Retinal pigment epithelial cell (primary cell): ENCODE results near the gene CD9.
A peak's percentile ranks its signal among the peaks of the same experiment; 100 is the strongest.

Experiments used
- DNase-seq: peaks from one replicate; pipeline ENCODE4 v3.0.0-alpha.2; 2010; ENCODE audit warnings: low read depth
- H3K4me3 ChIP-seq: 2 replicates; pipeline ENCODE4 v1.5.1; 2011; ENCODE audit warnings: mild to moderate bottlenecking, low read length, control low read depth, moderate library complexity
- CTCF ChIP-seq: conservative IDR thresholded peaks from 2 replicates; pipeline ENCODE4 v1.5.1; 2011; ENCODE audit warnings: low read depth, low read length, control low read depth, inconsistent platforms

The CD9 gene

GRCh38 chr12:6192604-6193380, 7.4 kb upstream of the CD9 start:
- DNase-seq = no peak

DNA sequence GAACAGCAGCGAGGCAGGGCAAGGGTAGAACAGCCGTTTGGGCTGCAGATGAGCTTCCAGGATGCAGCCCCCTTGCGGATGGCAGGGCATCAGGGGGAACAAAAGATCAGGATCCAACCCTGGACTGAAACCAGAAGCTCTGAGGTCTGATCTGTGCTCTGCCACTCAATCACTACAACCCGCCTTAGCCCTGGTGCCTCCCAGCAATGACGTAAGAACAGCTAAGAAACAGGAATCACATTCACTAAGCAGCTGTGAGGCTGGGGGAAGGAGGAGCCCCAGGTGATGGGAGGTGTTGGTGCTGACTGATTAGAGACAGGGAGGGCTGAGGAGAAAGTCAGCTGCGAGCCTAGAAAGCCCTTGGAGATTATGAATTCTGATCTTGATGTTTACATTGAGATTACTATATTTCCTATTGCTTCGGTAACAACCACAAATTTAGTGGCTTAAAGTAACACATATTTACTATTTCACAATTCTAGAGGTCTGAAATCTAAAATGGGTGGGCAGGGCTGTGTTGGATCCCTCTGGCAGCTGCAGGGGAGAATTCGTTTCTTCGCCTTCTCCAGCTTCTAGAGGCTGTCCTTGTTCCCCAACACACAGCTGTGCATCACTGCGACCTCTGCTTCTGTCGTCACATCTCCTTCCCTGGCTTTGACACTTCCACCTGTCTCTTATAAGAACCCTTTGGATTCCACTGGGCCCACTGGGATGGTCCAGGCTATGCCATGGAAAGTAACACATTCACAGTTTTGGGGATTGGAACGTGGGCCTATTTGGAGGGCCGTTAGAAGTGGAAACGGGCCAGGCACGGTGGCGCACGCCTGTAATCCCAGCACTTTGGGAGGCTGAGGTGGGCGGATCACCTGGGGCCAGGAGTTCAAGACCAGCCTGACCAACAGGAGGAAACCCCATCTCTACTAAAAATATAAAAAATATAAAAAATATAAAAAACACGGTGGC, 6.1 kb upstream of the CD9 start:
- DNase-seq = peak; percentile 68
- no peak overlapping the region for H3K4me3 ChIP-seq
- TF ChIP-seq CTCF = peak; percentile 12

More at GRCh38 chr12:6192604-6193380, 7.4 kb upstream of the CD9 start:
- no peak for TF ChIP-seq CTCF
- no peak overlapping the region for H3K4me3 ChIP-seq

DNA sequence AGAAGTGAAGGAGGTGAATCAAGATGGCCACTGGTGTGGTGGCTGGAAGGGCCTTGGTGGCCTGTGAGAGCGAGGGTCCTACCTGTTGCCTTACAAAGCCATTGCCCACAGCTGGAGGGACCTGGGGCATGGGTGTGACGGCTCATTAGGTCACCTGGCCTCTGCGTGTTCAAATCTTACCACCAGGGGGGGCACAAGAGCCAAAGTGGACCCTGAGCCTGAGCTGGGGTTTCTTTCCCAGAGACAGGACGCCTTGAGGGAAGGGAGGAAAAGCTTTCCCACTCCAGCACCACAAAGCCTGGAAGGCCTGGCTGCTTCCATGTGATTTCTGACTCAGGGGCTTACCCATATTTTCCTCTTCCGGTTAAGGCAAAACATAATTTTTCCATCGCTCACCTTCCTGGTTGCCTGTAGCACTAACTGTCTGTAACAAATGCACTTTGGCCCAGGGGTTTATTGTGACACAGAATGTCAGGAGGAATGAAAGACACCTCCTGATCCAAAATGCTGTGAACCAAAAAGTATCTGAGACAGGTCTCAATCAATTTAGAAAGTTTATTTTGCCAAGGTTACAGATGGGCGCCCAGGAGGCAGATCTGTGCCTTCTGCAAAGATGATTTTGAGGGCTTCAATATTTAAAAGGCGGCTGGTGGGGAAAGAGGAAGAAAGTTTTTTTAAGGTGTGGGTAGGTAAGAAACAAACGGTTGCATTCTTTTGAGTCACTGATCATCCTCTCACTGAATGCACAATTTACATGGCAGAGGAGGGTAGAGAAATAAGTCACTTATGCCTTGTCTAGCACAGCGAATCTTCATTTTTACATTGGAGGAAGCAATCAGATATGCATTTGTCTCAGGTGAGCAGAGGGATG, 4.3 kb upstream of the CD9 start:
- H3K4me3 ChIP-seq = no peak overlapping the region
- TF ChIP-seq CTCF = peak; percentile 95
- peak; percentile 86 for DNase-seq

GRCh38 chr12:6198051-6198450, 2.1 kb upstream of the CD9 start:
- no peak overlapping the region for H3K4me3 ChIP-seq
- no peak for DNase-seq
- no peak for TF ChIP-seq CTCF

DNA sequence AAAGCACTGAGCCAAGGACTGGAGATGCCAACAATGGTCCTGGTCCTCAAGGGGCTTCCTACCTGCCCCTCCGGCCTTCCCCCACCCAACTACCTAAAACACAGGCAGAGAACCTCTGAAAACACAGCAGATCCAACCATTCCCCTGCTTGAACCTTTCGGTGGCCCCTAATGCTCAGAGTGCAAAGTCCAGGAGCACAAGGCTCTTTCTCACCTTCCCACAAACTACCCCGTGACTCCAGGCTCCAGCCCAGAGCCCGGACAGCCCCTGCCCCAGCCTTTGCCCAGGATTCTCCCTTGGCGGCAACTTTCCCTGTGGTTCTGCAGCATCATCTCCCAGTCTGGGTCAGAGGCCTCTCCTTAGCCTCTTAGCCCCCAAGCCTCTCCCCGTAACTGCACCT, 1.6 kb upstream of the CD9 start:
- DNase-seq = no peak
- H3K4me3 ChIP-seq = no peak overlapping the region
- TF ChIP-seq CTCF = no peak

- no peak overlapping the region for H3K4me3 ChIP-seq
- TF ChIP-seq CTCF = no peak
- DNase-seq = no peak
These were observed 1.1 kb upstream of the CD9 start for GRCh38 chr12:6198985-6199530.
